GM10248 (cell line): ENCODE data around the gene CD300LF.

Source experiments
- CTCF ChIA-PET: fragments of 300-600 bp; sonication (Branson Sonifier 250); formaldehyde crosslinking; extraction: SDS; loops from one replicate; lab custom pipeline; 2021; ENCODE audit warnings: antibody characterized with exemption; lab: Yijun Ruan, JAX
- POLR2A ChIA-PET: fragments of 350-650 bp; sonication (Branson Sonifier 250); formaldehyde crosslinking; extraction: SDS; loops from one replicate; lab custom pipeline; 2020; ENCODE audit warnings: antibody characterized with exemption; lab: Yijun Ruan, JAX
- DNase-seq: peaks from one replicate; pipeline ENCODE4 v3.0.0; 2012; ENCODE audit errors: extremely low spot score
- CTCF ChIP-seq: IDR thresholded peaks from 2 replicates; pipeline ENCODE4 v1.5.1; 2012; ENCODE audit warnings: mild to moderate bottlenecking, low read depth; ENCODE audit errors: extremely low read depth, missing control alignments, control extremely low read depth

Gene CD300LF

GRCh38 chr17:74720506-74720905 is 7.8 kb upstream of the CD300LF start:
- no peak for DNase-seq
- no peak for TF ChIP-seq CTCF
- CTCF ChIA-PET = interaction anchor here (3.8 kb wide), 1 partner anchor 63 kb away, joined by 9 read pairs; no protein-coding TSS in a partner anchor
- POLR2A ChIA-PET = no interaction called here

- CTCF ChIA-PET = interaction anchor here (0.7 to 1.5 kb wide), 2 partner anchors 58 to 113 kb away, joined by 3 to 4 read pairs; no protein-coding TSS in a partner anchor
- POLR2A ChIA-PET = no interaction called here
- no peak for TF ChIP-seq CTCF
- peak; percentile 9 for DNase-seq
Measured at GRCh38 chr17:74715144-74715543, 2.4 kb upstream of the CD300LF start.

GRCh38 chr17:74713171-74713755 is 540 bp upstream of the CD300LF start:
- no peak for TF ChIP-seq CTCF
- DNase-seq = peak; percentile 7
- ChIA-PET CTCF (interaction anchor here (1.2 kb wide), 2 partner anchors 23 to 56 kb away, joined by 4 to 6 read pairs; partner anchors contain the start of gene RAB37), POLR2A (no interaction called here)

GRCh38 chr17:74712301-74712700 is 422 bp downstream of the CD300LF start:
- DNase-seq = no peak
- POLR2A ChIA-PET = no interaction called here
- no peak for TF ChIP-seq CTCF
- CTCF ChIA-PET = interaction anchor here (1.0 to 1.2 kb wide), 2 partner anchors 10 to 24 kb away, joined by 3 to 4 read pairs; partner anchors contain the start of gene RAB37

GRCh38 chr17:74711058-74711824 is 1.5 kb downstream of the CD300LF start:
- POLR2A ChIA-PET = no interaction called here
- CTCF ChIA-PET = interaction anchor here (1.0 to 1.6 kb wide), 3 partner anchors 9 to 54 kb away, joined by 3 to 4 read pairs (median 3); no protein-coding TSS in a partner anchor
- DNase-seq = peak; percentile 13
- no peak for TF ChIP-seq CTCF

GRCh38 chr17:74704544-74704943 is 8.2 kb downstream of the CD300LF start:
- no peak for TF ChIP-seq CTCF
- no peak for DNase-seq
- POLR2A ChIA-PET = no interaction called here
- CTCF ChIA-PET = interaction anchor here (1.6 kb wide), 1 partner anchor 47 kb away, joined by 6 read pairs; no protein-coding TSS in a partner anchor
